IMR-90 (cell line): ENCODE data around the gene USP31. TPM values are rescaled to one million over a fixed set of nuclear protein-coding genes. Genes with fewer than 3 reads are reported as not detected.
A peak's percentile ranks its signal among the peaks of the same experiment; 100 is the strongest.

Experiments used
- ATAC-seq: fragments of 200-7000 bp; cut with Tn5 transposase; 2 replicates; pipeline ENCODE4 v1.9.1; 2020; ENCODE audit warnings: low read depth, mild to moderate bottlenecking, moderate library complexity
- BruUV-seq: library from RNA; stranded (reverse); fragments of 400-500 nt; replicated peaks from 2 replicates; lab custom pipeline; 2021; lab: Mats Ljungman, UMichigan
- CTCF ChIA-PET: fragments of 300-600 bp; formaldehyde crosslinking; extraction: SDS; loops from one replicate; lab custom pipeline; 2021; ENCODE audit warnings: antibody characterized with exemption; lab: Yijun Ruan, JAX
- POLR2A ChIA-PET: fragments of 300-600 bp; sonication (Branson Sonifier 250); formaldehyde crosslinking; loops from one replicate; lab custom pipeline; 2022; ENCODE audit warnings: antibody characterized with exemption; ENCODE audit not compliant: unreplicated experiment; lab: Charles Lee
- DNase-seq: peaks from one replicate; pipeline ENCODE4 v3.0.0; 2013
- H2AFZ ChIP-seq: replicated peaks from 2 replicates; pipeline ENCODE3; 2013; ENCODE audit warnings: low read length, mild to moderate bottlenecking; ENCODE audit not compliant: poor library complexity
- H2AK5ac ChIP-seq: 2 replicates; pipeline ENCODE4 v1.6.1; 2013; ENCODE audit warnings: low read depth, low read length, inconsistent platforms
- H2AK9ac ChIP-seq: replicated peaks from 2 replicates; pipeline ENCODE3; 2013; ENCODE audit warnings: mild to moderate bottlenecking, low read depth, low read length, moderate library complexity; ENCODE audit not compliant: poor library complexity
- H2BK120ac ChIP-seq: 2 replicates; pipeline ENCODE4 v1.6.1; 2013; ENCODE audit warnings: low read depth, low read length, inconsistent platforms
- H2BK15ac ChIP-seq: 3 replicates; pipeline ENCODE4 v1.6.1; 2013; ENCODE audit warnings: low read depth, low read length, inconsistent platforms
- H2BK20ac ChIP-seq: 2 replicates; pipeline ENCODE4 v1.6.1; 2013; ENCODE audit warnings: low read depth, mild to moderate bottlenecking, inconsistent platforms, low read length, moderate library complexity
- H2BK5ac ChIP-seq: 2 replicates; pipeline ENCODE4 v1.6.1; 2013; ENCODE audit warnings: mild to moderate bottlenecking, low read depth, low read length, inconsistent platforms; ENCODE audit not compliant: poor library complexity, severe bottlenecking
- H3K14ac ChIP-seq: replicated peaks from 2 replicates; pipeline ENCODE4 v1.6.1; 2013; ENCODE audit warnings: low read depth, low read length, inconsistent platforms
- H3K18ac ChIP-seq: 2 replicates; pipeline ENCODE4 v1.6.1; 2013; ENCODE audit warnings: low read depth, low read length, control low read depth
- H3K23ac ChIP-seq: 2 replicates; pipeline ENCODE4 v1.6.1; 2013; ENCODE audit warnings: low read depth, low read length, inconsistent platforms
- H3K27ac ChIP-seq: 2 replicates; pipeline ENCODE4 v1.5.1; 2013; ENCODE audit warnings: mild to moderate bottlenecking, control low read depth, low read length; ENCODE audit not compliant: insufficient read depth
- H3K27me3 ChIP-seq: 2 replicates; pipeline ENCODE4 v1.6.1; 2013; ENCODE audit warnings: low read length; ENCODE audit not compliant: control insufficient read depth, insufficient read depth
- H3K36me3 ChIP-seq: 2 replicates; pipeline ENCODE4 v1.6.1; 2013; ENCODE audit warnings: low read length, mixed read lengths; ENCODE audit not compliant: control insufficient read depth, insufficient read depth
- H3K4ac ChIP-seq: 2 replicates; pipeline ENCODE4 v1.6.1; 2013; ENCODE audit warnings: low read depth, low read length, inconsistent platforms
- H3K4me1 ChIP-seq: 2 replicates; pipeline ENCODE4 v1.6.1; 2013; ENCODE audit warnings: low read length, mixed read lengths; ENCODE audit not compliant: control insufficient read depth, insufficient read depth
- H3K4me2 ChIP-seq: 2 replicates; pipeline ENCODE4 v1.6.1; 2013; ENCODE audit warnings: low read depth, mild to moderate bottlenecking, control low read depth, low read length, moderate library complexity
- H3K4me3 ChIP-seq: 2 replicates; pipeline ENCODE4 v1.5.1; 2013; ENCODE audit warnings: low read depth, mild to moderate bottlenecking, control low read depth, low read length, moderate library complexity; ENCODE audit not compliant: insufficient read depth
- H3K56ac ChIP-seq: 2 replicates; pipeline ENCODE4 v1.6.1; 2013; ENCODE audit warnings: low read length, inconsistent platforms; ENCODE audit not compliant: insufficient read depth; ENCODE audit errors: extremely low read depth
- H3K79me1 ChIP-seq, 2 experiments: 2 replicates each; pipeline ENCODE4 v1.6.1; 2013; ENCODE audit warnings: low read length in 2 of 2, inconsistent platforms in 1 of 2, low read depth in 1 of 2
- H3K9ac ChIP-seq: 2 replicates; pipeline ENCODE4 v1.6.1; 2013; ENCODE audit warnings: low read depth, low read length, control low read depth
- H3K9me1 ChIP-seq: 2 replicates; pipeline ENCODE4 v1.6.1; 2013; ENCODE audit warnings: low read length, inconsistent platforms; ENCODE audit not compliant: insufficient read depth
- H3K9me3 ChIP-seq: 2 replicates; pipeline ENCODE4 v1.6.1; 2013; ENCODE audit warnings: low read length; ENCODE audit not compliant: control insufficient read depth, insufficient read depth
- H4K20me1 ChIP-seq: 2 replicates; pipeline ENCODE4 v1.6.1; 2013; ENCODE audit warnings: low read length, inconsistent platforms; ENCODE audit not compliant: insufficient read depth
- H4K5ac ChIP-seq: 2 replicates; pipeline ENCODE4 v1.6.1; 2013; ENCODE audit warnings: mild to moderate bottlenecking, low read depth, low read length, control low read depth
- H4K8ac ChIP-seq, 2 experiments: 2 replicates each; pipeline ENCODE4 v1.6.1; 2013; ENCODE audit warnings: low read depth in 2 of 2, low read length in 2 of 2, control low read depth in 1 of 2, inconsistent platforms in 1 of 2
- H4K91ac ChIP-seq: 2 replicates; pipeline ENCODE4 v1.6.1; 2013; ENCODE audit warnings: low read depth, low read length, inconsistent platforms; ENCODE audit not compliant: insufficient read depth
- CEBPB ChIP-seq: IDR thresholded peaks from 2 replicates; pipeline ENCODE4 v1.6.1; 2012; ENCODE audit warnings: low read depth, low read length, improper control_type of control experiment
- WGBS, 2 experiments: methylation state at CpG; one replicate each; pipeline versions ENCODE4 v1.1.5 to v1.1.7; 2013; ENCODE audit warnings: missing lambda C conversion rate in 2 of 2; ENCODE audit not compliant: insufficient read length in 1 of 2; ENCODE audit errors: extremely low coverage in 2 of 2; 5-methylcytosine and 5-hydroxymethylcytosine counted together
- dilution Hi-C: fragments of 300-500 bp; cut with HindIII; formaldehyde crosslinking; loops from one replicate; pipeline ENCODE4 v1.14.3; 2018; ENCODE audit warnings: low sequenced_read_pairs; ENCODE audit not compliant: unreplicated experiment
- in situ Hi-C: fragments of 300-500 bp; cut with MboI; formaldehyde crosslinking; loops from 3 replicates; pipeline ENCODE4 v1.14.3; 2019; ENCODE audit warnings: low sequenced_read_pairs, inconsistent platforms, mixed read lengths
- intact Hi-C: fragments of 100-400 bp; cut with micrococcal nuclease; formaldehyde crosslinking; loops from 2 replicates; pipeline ENCODE4 v1.10.0; 2022
- polyA plus RNA-seq, 3 experiments: library from polyadenylated mRNA; depleted of rRNA; stranded (reverse); fragments of >200 nt; gene quantifications; 2 replicates each; pipeline ENCODE4 v1.2.3, GENCODE V29; 2012; ENCODE audit warnings: low replicate concordance in 1 of 3
- total RNA-seq: library from RNA; depleted of rRNA; stranded (reverse); fragments of >200 nt; gene quantifications from 2 replicates; pipeline ENCODE4 v1.2.3, GENCODE V29; 2012

The USP31 gene
- total and polyA plus RNA-seq, 2 of the 4 experiments (the other 2 are of a cell fraction): 2.9 to 3.4 TPM

GRCh38 chr16:23131931-23132621 lies 17.2 kb downstream of the USP31 start:
- no peak overlapping the region; the same call in 1 of the 2 replicates for H3K27ac ChIP-seq
- no peak overlapping the region for H2BK5ac ChIP-seq
- no CpG with 5 or more reads among the region's 7 CpGs for WGBS, 2 experiments
- H2BK120ac ChIP-seq: no peak overlapping the region
- H3K14ac ChIP-seq: no peak overlapping the region
- no peak overlapping the region for H2AFZ ChIP-seq
- H3K36me3 ChIP-seq: no peaks in the 10 kb centered on the region
- ChIA-PET CTCF (no interaction called here), POLR2A (interaction anchor here (1.2 kb wide), 1 partner anchor 16 kb away, joined by 3 read pairs; no protein-coding TSS in a partner anchor)
- ATAC-seq: peak; percentile 69
- no peak overlapping the region; the same call in 1 of the 2 replicates for H4K5ac ChIP-seq
- peaks cover 13% of the 10 kb centered on the region for H3K4me1 ChIP-seq
- intact Hi-C loops: no loop called here
- no peak overlapping the region for H3K23ac ChIP-seq
- TF ChIP-seq CEBPB: no peak
- H2AK9ac ChIP-seq: no peak overlapping the region
- no peak overlapping the region for H3K18ac ChIP-seq
- dilution Hi-C loops: no loop called here
- peaks cover 3% of the 10 kb centered on the region; the same call in 1 of the 2 replicates for H3K9me1 ChIP-seq
- no peak for DNase-seq
- no peak overlapping the region for H3K4ac ChIP-seq
- H3K27me3 ChIP-seq: no peaks in the 10 kb centered on the region
- H3K9me3 ChIP-seq: peaks cover 3% of the 10 kb centered on the region; the same call in 1 of the 2 replicates
- H3K4me2 ChIP-seq: peak overlapping the region; percentile 84
- peaks cover 21 to 35% of the 10 kb centered on the region in 2 experiments; a peak in 3 of 4 replicates for H3K79me1 ChIP-seq
- no peak overlapping the region for H2AK5ac ChIP-seq
- no peak overlapping the region for H2BK20ac ChIP-seq
- in situ Hi-C loops: no loop called here
- no peak overlapping the region for H3K9ac ChIP-seq
- H4K8ac ChIP-seq: no peak overlapping the region
- H3K56ac ChIP-seq: no peak overlapping the region
- peaks cover 46% of the 10 kb centered on the region for H4K20me1 ChIP-seq
- H3K4me3 ChIP-seq: no peak overlapping the region
- no peak overlapping the region for H2BK15ac ChIP-seq
- BruUV-seq: no TSS peak
- H4K91ac ChIP-seq: no peak overlapping the region
